OCI-M2 (cell line): Measurements from ENCODE around the gene OR6T1.

Experiments used
- DNase-seq: peaks from one replicate; lab custom pipeline; 2025; ENCODE audit not compliant: unreplicated experiment; lab: John Stamatoyannopoulos, UW

Gene OR6T1, protein sequence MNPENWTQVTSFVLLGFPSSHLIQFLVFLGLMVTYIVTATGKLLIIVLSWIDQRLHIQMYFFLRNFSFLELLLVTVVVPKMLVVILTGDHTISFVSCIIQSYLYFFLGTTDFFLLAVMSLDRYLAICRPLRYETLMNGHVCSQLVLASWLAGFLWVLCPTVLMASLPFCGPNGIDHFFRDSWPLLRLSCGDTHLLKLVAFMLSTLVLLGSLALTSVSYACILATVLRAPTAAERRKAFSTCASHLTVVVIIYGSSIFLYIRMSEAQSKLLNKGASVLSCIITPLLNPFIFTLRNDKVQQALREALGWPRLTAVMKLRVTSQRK

DNA sequence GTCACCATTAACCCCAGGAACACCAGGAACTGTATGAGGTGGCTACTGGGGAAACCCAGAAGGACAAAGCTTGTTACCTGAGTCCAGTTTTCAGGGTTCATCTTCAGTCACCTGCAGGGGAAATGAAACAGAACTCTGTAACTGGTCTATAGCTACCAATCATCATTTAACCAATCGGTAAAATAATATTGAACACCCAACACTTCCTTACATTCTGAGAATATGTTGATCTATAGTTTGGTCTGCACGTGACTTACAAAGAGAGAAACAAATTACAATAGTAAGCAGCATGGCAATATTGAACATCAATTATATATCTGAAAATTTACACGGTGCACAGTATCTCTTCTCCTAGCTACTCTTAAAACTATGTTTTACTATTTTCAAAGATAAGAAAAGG is at the start of gene OR6T1:
OR6T1 (minus strand) TSS at position 101 of the 400 bp plus-strand sequence; CDS start at position 101, 0 bp downstream.
- no peak for DNase-seq

DNA sequence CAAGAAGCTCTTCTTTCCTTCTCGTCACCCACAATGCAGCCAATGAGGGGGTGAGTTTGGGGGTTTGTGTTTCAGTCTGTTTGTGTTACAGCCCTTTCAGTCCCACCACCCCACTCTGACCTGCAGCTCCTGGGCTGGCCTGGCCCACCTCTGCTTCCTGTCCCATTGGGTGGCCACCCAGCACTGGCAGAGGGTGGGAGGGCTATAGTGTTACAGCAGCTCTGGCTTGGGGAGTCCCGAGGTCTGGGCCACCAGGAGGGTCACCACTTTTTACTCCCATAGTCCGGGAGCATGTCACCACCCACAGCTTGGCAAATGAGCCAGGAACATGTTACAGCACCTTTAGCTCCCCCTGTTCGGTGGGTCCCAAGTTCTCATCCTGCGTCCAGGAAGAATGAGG is 35.7 kb upstream of the OR6T1 start:
- DNase-seq: no peak

GRCh38 chr11:123977731-123978347 is 34.2 kb upstream of the OR6T1 start, which contains the start of gene OR10S1:
OR10S1 (minus strand) TSS chr11:123977781; CDS start chr11:123977664, 117 bp downstream.
- DNase-seq: no peak

GRCh38 chr11:123976770-123977560 is 33.3 kb upstream of the OR6T1 start:
- DNase-seq: no peak

DNA sequence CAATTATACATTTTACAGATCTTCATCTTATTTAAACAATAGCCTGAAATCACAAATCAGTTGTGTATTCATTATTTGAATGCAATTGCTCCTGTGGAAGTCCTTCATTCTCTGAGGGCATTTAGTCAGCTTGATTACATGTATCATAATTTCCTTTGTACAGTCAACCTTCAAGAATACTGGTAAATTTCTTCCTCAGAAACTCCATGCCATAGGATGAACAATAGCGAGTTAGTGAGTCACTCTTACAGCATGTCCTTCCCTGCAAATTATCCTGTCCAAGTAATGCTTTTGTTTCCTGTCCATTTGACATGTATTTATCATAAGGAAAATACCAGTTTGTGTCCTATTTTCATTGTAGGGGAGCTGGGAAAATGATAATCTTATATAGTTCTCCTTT is 30.2 kb upstream of the OR6T1 start:
- DNase-seq: no peak

GRCh38 chr11:123956752-123957151 is 13.1 kb upstream of the OR6T1 start:
- no peak for DNase-seq

DNA sequence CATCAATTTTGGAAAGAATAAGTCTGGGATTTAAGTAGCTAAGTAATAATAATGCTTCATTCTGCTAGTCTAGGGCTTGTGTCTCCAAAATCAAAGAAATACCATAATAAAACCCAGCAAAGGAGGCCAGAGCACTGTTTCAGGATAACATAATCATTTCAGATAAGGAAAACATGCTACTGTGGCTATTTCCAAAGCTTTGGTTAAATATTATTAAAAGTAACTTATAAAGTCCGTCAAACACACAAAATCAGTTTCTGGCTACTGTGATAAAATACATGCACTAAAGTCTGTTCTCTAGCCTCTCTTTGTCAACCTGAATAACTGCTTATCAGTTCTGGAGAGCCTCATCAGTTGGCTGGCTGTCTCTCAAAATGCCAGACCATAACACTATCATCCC is 1.5 kb upstream of the OR6T1 start:
- DNase-seq: no peak

DNA sequence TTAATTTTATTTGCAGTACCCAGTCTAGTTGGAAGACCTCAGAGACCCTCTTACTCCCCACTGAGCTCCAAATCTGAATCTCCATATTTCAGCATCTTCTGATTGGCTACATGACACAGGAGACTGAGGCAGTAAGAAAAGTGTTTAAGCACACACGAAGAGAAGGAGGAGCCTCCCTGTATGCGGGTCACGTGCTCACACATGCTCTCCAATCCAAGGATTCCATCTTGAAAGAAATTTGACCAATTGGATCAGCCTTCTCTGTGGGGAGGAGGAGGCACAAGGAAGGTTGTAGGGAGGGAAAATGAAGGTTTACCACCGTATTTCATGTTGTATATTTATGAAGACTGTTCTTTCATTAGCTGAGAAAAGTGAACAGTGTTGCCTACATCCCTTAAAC is 1.2 kb downstream of the OR6T1 start:
- no peak for DNase-seq

- DNase-seq: no peak
Measured at GRCh38 chr11:123939317-123939716, 4.3 kb downstream of the OR6T1 start, which contains the start of gene OR4D5. OR4D5 (plus strand) TSS chr11:123939617; CDS start chr11:123939617, 0 bp downstream.

- no peak for DNase-seq
Measured at GRCh38 chr11:123924027-123924426, 19.6 kb downstream of the OR6T1 start.

DNA sequence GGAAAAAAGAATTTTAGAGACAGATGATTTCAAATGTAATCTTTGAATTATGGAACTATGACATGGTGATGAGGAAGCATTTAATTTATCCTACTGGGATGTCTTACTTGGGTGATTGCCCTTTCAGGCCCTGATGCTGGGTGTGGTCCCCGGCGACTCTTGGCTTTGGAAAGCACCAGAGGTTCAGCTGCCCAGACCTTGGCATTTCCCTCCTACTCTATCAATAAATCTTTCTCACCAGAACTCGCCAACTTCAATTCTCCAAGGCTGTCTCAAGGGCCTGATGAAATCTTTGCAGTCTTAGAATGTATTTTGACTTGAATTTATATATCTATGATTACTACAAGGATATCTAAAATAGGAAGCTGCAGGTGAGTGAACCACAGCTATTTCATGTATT is 22.7 kb downstream of the OR6T1 start:
- no peak for DNase-seq

GRCh38 chr11:123905826-123906225 is 37.8 kb downstream of the OR6T1 start:
- DNase-seq: no peak

GRCh38 chr11:123904932-123905331 is 38.7 kb downstream of the OR6T1 start:
- DNase-seq: no peak

DNA sequence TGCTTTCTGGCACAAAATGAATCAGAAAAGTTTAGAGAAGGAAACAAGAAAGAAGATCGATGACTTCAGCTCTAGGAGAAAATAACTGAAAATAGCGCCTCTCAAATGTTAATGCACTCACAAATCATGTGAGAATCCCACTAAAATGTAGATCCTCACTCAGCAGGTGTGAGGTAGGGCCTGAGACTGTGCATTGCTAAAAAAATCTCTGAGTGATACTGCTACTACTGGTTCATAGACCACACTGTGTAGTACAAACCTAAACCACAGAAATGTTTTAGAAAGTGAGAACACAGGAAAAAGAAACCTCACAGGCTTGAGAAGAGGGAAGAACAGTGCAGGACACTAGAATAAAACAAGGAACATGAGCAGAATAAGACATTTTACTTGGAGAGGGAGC is 39.7 kb downstream of the OR6T1 start:
- DNase-seq: no peak

DNA sequence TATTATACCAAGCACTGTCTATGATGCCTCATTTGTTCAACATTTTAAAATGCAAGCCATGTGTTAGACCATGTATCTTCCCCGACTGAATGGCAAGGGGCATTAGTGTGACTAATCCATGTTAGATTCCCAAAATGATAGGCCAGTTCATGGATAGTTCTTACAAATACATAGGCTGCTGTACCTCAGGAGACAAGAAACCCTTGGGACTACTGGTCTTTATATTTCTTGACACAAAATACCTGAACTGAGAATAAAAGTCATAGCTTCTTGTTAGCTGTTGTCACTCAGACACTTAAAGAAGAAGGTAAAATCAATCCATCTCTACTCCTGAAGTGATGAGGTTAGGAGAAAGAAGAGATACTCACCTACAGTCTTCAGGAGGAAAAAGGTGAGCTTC is 41.8 kb downstream of the OR6T1 start, which contains the start of gene OR8D4:
OR8D4 (plus strand) TSS at position 301 of the 400 bp plus-strand sequence. CDS start 4,265 bp downstream, outside the sequence.
- DNase-seq: no peak

GRCh38 chr11:123899792-123900191 is 43.8 kb downstream of the OR6T1 start:
- DNase-seq: no peak
